GM19328 (cell line): ENCODE data around the gene SMIM38.

Experiments
- ATAC-seq: cut with Tn5 transposase; IDR thresholded peaks from one replicate; pipeline ENCODE4 v1.9.1; 2021; ENCODE audit warnings: mild to moderate bottlenecking, moderate library complexity; ENCODE audit not compliant: unreplicated experiment

SMIM38 gene

GRCh38 chr11:69155302-69156234 lies at the start of gene SMIM38:
TSS of gene SMIM38 (plus strand) at chr11:69155935. CDS start at chr11:69157847, 1,912 bp downstream.
- ATAC-seq: no peak

- no peak for ATAC-seq
These were observed 49.5 kb upstream of the SMIM38 start for GRCh38 chr11:69106031-69106811.

- ATAC-seq: no peak
These were observed 48.3 kb upstream of the SMIM38 start for GRCh38 chr11:69107413-69107812.

DNA sequence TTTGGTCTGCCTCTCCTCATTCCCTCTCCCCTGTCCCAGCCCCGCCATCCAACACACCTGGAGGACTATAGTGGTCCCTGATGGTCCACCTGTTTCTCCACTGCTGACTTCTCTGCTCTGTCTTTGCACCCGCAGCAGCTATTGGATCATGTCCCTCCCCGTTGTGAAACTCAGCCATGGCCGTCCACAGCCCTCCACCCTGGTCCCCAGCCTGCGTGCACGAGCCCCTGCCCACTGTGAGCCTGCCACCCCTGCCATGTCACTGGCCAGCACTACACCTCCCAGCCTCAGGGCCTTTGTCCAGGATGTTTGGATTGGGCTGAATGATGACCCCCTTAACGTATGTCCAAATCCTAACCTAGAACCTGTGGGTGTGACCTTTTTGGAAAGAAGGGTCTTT lies 47.7 kb upstream of the SMIM38 start:
- ATAC-seq: no peak

DNA sequence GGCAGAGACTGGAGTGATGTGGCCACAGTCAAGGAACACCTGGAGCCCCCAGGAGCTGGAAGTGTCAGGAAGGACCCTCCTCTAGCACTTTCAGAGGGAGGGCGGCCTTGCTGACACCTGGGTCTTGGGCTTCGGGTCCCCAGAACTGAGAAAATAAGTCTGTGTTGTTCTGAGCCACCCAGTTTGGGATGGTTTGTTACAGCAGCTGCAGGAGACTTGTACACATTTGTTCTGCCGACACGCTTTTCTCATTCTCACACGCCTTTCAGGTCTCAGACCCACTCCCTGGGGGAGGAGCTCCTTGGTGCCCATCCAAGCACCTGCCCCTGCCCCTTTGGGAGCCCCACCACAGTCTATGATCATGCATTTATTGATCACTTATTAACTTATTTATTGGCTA lies 47.2 kb upstream of the SMIM38 start:
- no peak for ATAC-seq

DNA sequence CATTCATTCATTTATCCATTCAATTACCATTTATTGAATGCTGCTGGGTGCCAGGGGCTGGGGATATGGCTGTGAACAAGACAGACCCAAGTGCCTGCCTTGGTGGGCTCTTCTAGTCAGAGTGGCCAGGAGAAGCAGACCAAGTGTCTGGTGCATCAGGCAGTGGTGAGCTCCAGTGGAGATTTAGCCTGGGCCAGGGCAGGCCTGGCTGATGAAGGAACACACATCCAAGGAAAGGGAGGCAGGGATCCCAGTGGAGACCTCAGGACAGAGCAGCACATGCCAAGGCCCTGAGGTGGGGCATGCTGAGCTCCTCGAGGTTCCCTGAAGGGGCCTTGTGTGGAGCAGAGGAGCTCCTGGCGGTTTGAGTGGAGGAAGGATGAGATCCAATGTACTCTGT lies 46.6 kb upstream of the SMIM38 start:
- ATAC-seq: no peak

- ATAC-seq: no peak
These were observed 45.3 kb upstream of the SMIM38 start for GRCh38 chr11:69110451-69110850.

GRCh38 chr11:69111624-69112542 lies 43.9 kb upstream of the SMIM38 start:
- ATAC-seq: no peak

- no peak for ATAC-seq
These were observed 42.5 kb upstream of the SMIM38 start for GRCh38 chr11:69113226-69113625.

GRCh38 chr11:69113646-69114340 lies 41.9 kb upstream of the SMIM38 start:
- no peak for ATAC-seq

GRCh38 chr11:69114362-69114761 lies 41.4 kb upstream of the SMIM38 start:
- ATAC-seq: no peak

DNA sequence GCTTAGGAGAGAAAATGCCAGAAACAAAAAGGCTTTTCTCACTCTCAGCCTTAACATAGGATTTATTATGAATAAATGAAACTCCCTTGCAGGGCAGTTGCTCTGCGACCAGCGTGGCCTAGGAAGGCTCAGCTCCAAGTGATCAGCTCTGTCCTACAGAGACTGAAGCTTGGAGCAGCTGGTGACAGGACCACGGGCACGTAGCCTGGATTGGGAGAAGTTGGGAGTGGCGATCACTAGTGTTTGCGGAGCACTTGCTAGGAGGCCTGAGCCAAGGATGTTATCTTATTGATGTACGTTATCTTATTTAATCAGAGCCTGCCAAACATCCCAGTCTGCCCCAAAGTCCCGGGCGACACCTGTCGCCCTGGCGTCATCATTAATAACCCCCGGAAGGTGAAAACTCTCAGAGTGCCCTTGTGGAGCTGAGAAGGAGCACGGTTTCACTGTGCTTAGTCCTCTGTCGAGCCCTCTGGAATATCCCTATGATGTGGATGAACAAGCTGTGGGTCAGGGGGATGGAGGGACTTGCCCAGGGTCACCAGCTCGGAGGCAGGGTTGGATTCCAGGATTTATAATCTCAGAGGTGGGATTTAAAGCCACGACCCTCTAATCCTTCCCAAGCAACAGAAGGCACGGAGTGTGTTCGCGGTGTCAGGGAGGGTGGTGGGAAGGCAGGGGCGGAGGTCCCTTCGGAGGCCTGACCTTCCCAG lies 40.8 kb upstream of the SMIM38 start:
- no peak for ATAC-seq

DNA sequence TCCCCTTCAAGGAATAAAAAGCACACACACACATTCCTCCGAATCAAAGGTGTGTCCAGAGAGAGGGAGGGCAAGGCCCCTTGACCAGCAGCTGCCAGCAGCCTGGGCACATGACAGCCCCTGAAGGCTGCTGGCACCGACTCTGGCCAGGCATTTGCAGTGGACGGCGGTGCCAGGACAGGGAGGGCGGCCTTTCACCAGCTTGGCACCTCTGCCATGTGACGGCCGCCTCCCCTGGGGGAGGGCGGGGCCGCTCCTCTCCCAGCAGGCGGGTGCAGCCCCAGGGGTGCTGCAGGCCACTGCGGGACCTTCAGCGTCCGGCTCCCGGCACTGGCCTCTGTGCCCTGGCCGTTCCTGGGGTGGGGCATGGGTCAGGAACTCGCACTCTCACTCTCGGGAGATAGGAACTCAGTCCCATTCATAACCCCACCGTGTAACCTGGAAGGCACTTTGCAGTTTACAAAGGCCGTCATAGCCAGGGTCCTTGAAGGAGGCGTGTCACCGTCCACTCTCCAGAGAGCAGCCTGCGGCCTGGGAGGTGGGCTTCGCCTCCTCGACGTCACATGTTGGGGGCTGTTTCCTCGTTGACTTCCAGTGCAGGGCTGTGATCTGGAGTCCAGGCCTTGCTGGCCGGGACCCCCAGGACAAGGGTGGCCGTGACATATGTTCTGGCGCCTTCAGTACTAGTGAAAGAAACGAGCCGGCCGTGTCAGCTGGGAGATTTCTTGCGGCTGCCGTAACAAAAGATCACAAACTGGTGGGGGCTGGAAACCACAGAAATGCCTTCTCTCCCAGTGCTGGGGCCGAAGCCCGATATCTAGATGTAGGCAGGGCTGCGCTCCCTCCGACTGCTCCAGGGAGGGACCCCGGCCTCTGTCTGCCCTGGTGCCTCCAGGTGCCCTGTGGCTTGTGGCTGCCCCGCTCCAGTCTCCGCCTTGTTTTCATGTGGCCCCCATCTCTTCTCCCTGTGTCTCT lies 39.9 kb upstream of the SMIM38 start:
- ATAC-seq: no peak

GRCh38 chr11:69116671-69117070 lies 39.1 kb upstream of the SMIM38 start:
- no peak for ATAC-seq

GRCh38 chr11:69119190-69119589 lies 36.5 kb upstream of the SMIM38 start:
- no peak for ATAC-seq

DNA sequence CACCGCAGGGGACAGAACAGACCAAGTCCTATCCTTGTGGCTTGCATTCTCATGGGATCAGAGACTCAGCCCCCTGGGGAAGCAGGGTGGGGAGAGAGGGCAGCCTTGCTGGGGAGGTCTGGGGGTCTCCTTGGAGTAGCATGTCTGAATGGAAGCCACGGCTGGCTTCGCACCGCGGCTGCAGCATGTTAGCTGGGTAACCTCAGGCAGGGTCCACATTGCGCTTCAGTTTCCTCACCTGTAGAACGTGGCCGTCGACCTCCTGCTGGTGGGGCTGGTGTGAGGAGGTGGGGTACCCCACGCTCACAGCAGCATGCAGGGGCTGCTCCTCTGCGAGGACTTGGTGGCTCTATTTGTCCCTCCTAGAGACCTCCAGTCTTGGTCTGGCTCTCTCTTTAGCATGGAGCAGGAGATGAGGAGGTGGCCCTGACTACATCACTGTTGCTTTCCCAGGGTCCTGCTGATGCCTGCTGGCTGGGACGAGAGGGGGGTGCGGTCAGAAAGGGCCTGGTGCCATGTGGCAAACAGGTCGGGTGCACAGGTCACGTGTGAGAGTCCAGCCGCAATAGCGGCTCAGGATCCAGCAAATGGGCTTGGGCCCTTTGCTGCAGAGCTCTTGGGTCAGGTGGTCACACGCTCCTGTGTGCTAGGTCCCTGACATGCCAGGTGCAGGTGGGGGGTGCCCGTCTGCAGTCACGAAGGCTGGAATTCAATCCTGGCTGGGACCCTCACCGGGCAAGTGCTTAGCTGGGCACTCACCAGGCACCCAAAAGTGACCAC lies 35.4 kb upstream of the SMIM38 start:
- no peak for ATAC-seq

DNA sequence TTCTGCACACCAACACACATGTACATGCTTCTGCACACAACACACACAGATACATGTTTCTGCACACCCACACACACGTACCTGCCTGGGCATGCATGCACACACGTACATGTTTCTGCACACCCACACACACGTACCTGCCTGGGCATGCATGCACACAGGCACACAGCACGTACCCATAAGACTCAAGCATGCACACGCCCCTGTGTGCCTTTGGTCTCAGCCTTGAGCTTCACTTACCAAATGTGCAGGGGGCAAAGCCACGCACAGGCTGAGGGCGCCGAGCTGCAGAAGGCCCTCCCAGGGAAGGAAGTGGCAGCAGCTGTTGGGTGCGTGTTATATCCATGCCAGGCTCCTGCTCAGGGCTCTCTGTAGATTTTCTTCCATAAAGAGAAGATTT lies 34.7 kb upstream of the SMIM38 start:
- ATAC-seq: no peak
